GM19452 (cell line): ENCODE results near the gene GPC5.

Experiments
- ATAC-seq: cut with Tn5 transposase; IDR thresholded peaks from one replicate; pipeline ENCODE4 v1.9.1; 2021; ENCODE audit not compliant: unreplicated experiment

Gene GPC5

DNA sequence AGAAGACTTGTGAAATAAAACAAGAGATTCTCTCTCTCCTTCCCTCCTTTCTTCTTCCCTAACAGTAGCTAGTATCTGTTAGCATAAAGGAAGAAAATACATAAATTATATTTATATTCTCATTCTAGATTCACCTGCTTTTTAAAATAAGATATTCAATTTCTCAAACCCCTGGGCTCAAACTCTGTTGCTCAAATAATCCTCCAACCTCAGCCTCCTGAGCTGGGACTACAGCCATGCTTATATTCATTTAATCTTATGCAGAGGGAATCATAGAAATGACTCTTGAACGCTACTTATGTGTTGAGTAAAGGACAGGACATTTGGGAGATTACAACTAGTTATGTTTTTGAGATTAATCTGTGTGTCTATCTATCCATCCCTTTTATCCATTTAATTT, 56.2 kb downstream of the GPC5 start:
- ATAC-seq: no peak

DNA sequence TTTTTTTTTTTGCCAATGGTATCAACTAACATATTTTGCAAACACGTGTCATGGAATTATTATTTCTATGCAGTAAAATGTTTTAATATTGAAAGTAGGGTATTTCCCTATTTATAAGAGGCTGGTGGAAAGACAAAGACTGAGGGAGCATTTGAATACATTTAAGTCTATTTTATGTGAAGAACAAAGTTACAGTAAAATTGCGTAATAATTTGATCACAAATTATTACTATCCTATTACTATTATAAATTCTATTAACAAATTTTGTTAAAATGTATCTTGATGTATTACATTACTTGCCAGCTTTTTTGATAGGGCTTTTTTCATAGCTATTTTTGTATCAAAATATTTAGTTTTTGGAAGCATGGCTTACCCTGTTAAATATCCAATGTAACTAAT, 58.4 kb downstream of the GPC5 start:
- ATAC-seq: no peak

DNA sequence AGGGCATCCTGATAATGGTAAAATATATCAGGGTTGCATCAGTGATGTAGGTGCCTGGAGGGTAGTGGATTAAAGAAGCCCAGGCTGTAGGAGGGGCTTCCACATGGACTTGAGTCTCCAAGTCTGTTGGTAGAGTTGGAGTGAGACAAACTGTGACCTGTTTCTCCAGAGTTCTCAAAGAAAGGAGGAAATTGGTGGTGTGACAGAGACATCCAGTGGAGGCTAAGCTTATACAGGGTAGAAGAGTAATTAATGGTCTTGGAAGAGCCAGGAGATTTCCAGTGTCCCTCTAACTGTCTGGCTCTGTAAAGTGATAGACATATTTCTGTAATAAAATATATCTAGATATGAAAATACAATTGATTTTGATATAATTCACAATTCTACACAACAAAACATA, 61.1 kb downstream of the GPC5 start:
- no peak for ATAC-seq

DNA sequence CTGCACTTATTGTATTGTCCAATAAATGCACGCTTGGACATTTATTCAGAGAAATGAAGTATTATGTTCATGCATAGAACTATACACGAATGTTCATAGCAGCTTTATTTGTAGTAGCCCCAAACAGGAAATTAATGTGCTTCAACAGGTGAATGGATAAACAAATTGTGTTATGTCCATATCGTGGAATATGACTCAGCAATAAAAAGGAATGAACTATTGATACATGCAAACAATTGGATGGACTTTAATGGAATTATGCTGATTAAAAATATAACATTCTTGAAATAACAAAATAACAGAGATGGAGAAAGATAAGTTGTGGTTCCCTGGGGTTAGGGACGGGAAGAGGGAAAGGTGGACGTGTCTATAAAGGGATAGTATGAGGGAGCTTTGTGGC, 65.9 kb downstream of the GPC5 start:
- no peak for ATAC-seq

DNA sequence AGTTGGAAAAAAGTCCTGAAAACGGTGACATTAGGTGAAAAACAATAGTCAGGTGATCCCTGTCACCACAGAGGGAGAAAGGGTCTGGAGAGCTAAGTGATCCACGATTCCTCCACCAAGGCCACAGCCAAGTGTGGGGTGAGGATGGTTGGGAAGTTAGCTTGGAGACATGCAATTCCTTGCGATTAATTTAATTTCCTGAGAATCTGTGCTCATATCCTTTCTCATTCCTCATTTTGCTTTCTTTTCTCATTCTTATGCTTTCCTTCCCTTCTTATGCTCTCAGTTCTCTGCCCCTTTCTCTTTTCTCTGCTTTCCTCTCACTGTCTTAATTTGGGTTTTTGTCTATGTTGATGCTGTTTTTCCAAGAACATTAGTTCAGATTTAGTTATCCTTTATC, 68.8 kb downstream of the GPC5 start:
- no peak for ATAC-seq

DNA sequence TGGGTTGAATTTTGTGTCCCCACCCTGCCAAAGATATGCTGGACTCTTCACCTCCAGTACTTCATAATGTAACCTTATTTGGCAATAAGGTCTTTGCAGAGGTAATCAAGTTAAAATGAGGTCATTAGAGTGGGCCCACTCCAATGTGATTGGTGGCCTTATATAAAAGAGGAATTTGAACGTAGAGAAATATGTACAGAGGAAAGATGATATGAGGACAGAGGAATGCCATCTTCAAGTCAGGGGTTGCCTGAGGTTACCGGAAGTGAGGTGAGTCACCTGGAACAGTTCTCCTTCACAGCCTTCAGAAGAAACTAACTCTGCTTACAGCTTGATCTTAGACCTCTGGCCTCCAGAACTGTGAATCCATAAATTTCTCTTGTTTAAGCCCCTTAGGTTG, 69.9 kb downstream of the GPC5 start:
- ATAC-seq: no peak

DNA sequence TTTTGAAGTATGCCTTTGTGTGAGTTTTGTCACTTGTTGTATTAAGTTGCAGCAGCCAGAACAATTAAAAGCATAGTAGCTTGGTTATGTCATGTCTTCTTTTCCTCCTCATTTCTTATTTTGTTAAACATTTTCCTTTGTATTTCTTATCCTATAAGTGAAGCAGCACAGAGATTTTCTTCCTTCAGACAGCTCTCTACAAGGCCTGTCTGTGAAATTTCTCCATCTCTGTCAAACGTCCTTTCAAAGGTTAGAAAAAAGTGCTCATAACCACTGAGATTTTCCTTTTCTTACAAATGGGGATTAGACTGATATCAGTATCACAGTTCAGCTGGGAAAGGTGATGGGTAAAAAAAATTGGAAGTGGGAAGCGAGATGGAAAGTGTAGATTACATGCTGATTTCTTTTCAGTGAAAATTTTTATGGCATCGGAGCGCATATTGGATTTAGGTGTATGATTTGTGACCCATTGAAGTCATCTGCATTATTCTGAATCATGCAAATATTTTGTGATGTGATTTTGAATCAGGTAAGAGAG, 71.7 kb downstream of the GPC5 start:
- no peak for ATAC-seq

DNA sequence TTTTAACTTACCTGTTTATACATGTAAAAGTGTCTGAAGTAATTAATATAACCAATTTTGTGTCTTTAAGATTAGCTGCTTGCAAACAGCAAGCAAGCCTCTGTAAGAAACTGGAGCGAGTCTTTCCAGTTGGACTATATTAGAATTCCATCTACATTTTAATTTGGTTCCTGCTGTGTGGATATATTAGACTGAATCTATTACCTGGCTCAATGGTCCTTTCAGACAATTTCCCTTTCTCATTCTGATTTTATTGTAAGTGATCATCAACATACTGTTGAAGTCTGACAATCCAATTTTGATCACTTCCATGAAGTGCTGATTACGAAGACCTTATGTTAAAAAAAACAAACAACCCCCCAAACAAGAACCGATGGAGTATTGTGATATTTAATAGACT, 72.3 kb downstream of the GPC5 start:
- no peak for ATAC-seq

DNA sequence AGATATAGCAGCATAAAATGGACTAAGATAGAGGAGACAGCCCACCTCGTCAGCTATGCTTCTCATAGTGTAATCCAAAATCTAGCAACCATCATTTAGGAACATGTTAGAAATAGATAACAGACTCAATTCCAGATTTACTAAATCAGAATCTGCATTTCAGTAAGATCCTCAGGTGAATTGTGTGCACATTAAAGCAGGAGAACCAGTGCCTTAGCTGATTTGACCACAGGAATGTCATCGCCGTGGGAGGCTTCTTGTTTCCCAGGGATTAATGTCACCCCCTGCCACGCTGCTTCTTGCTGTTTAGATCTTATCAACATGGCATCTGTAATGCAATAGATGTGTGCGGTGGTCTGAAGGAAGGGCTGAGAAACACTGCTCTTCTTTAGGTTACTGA, 84.0 kb downstream of the GPC5 start:
- ATAC-seq: no peak

DNA sequence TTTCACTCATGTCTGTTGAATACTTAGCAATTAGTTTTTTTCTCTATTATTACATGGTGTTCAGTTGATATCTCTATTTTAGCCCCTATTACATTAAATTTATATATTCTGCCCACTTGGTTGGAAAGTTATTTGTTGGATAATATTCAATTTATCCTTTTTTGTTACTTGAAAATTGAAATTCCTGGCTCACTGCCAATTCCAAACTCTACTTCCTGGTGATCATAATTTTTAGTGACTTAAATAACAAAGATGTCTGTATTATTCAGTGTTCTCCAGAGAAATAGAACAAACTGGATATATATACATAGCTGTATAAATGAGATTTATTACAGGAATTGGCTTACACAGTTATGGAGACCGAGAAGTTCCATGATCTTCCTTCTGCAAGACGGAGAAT, 93.6 kb downstream of the GPC5 start:
- no peak for ATAC-seq

DNA sequence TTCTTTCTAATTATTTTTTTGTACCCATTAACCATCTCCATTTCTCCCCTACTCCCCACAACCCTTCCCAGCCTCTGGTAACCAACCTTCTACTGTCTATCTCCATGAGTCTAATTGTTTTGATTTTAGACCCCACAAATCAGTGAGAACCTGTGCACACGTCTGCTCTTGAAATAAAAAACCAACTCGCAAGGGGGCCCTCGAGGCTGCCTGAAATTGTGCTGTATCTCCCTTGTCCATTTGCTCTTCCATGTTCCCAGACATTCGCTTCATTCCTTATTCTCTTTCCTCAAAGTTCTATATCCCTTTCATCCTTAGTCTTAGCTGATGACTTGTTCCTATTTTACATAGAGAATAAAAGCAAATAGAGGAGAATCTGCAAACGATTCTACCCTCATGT, 95.0 kb downstream of the GPC5 start:
- ATAC-seq: no peak

DNA sequence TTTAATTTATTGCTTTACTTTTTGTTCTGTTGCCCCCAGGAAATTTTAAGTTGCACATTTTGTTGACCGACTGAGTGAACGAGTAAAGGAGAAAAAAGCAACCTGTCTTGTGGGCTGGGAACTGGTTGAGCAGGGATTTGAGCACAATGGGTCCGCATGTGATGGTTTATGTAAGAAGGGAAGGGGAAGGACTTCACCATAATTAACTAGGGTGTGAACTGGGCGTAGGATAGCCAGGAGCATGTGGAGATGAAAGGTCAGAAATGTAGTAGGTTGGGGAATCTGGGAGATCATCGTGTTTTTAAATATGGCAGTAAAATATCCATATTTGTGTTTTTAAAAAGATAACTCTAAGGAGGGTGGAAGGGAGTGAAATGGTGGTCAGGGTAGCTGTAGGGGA, 99.9 kb downstream of the GPC5 start:
- no peak for ATAC-seq

DNA sequence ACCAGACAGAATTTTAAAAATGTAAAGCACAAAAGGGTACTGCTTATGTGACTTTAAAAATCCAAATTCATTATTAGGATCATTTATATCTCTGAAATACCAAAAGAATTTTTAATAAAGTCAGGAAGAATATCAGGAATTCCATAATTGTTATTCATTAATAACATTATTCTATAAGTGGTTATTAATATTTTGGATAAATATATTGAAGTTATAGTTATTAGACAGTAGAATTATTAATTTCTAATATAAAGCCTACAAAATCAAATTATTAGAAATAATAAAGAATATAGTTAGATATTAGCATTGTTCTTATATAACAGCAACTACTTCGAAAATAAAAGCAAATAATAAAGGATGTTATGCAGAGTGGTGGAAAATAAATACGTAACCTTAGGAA, 105.8 kb downstream of the GPC5 start:
- no peak for ATAC-seq

DNA sequence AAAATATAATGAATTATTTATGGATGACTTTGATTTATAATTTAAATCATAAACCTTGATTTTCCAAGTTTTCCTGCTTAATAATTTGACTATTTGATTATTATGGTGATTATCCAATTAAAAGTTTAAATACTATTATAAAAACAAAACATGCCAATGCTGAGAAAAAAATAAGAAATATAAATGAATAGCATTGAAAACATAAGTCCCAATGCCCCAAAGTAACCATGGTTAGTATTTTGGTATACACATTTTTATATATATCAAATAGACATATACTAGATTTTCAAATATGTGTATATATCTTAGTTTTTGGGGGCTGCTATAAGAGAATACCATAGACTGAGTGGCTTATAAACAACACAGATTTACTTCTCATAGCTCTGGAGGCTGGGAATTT, 108.3 kb downstream of the GPC5 start:
- no peak for ATAC-seq

DNA sequence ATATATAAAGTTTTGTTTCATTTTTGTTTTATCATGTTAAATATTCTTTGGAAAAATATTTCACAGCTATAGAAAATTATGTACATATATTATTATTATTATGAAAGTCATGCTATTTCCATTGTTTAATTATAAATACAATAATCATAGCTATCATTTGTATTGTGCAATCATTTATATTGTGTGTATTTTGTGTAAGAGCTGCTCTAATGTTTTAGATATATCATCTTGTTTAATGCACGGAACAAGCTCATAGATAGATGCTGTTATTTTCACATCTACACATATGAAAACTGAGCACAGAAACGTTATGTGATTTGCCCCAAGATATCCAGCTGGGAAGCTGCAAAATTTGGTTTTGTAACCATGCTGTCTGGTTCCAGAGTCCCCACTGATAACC, 111.6 kb downstream of the GPC5 start:
- no peak for ATAC-seq

DNA sequence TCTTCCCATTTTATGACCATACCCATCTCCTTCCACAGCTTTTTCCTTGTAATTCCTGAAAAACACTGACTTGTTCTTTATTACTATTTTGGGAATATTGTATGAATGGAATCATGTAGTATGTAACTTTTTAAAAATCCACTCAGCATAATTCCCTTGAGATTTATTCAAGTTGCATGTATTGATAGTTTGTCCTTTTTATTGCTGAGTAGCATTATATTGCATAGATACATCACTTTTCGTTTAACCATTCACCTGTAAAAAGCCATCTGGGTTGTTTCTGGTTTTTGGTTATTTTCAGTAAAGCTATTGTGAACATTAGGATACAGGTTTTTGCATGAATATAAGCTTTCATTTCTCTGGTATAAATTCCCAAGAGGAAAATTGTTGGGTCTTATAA, 115.4 kb downstream of the GPC5 start:
- no peak for ATAC-seq

DNA sequence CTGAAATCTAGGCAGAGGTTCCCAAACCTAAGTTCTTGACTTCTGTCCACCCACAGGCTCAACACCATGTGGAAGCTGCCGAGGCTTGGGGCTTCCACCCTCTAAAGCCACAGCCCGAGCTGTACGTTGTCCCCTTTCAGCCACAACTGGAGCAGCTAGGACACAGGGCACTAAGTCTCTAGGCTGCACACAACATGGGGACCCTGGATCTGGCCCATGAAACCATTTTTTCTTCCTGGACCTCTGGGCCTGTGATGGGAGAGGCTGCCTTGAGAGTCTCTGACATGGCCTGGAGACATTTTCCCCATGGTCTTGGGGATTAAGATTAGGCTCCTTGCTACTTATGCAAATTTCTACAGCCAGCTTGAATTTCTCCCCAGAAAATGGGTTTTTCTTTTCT, 118.4 kb downstream of the GPC5 start:
- no peak for ATAC-seq

DNA sequence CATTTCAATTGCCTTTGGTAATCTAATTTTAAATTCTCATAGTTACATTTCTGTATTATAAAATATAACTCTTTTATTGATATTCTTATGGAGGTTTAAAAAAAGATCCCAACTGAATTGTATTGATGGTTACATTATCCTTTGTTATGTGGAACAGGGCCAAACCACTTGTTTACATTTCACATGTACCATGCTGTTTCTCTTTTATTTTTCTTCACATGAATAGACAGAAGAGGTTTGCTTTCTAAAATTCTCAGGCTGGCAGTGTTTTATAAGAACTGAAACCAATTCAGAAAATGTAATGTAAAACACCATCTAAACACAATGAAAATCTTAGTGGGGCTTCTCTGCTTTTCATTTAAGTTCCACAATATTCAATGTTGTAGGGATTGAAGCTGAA, 122.5 kb downstream of the GPC5 start:
- no peak for ATAC-seq

DNA sequence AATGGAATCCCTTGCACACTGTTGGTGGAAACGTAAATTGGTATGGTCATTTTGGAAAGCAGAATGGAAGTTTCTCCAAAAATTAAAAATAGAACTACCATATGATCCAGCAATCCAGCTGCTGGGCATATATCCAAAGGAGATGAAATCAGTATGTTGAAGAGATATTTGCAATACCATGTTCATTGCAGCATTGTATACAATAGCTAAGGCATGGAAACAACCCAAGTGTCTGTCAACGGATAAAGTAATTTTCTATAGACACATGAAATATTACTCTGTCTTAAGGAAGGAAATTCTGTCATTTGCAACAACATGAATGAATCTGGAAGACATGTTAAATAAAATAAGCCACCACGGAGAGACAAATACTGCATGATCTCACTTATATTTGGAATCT, 124.7 kb downstream of the GPC5 start:
- no peak for ATAC-seq

DNA sequence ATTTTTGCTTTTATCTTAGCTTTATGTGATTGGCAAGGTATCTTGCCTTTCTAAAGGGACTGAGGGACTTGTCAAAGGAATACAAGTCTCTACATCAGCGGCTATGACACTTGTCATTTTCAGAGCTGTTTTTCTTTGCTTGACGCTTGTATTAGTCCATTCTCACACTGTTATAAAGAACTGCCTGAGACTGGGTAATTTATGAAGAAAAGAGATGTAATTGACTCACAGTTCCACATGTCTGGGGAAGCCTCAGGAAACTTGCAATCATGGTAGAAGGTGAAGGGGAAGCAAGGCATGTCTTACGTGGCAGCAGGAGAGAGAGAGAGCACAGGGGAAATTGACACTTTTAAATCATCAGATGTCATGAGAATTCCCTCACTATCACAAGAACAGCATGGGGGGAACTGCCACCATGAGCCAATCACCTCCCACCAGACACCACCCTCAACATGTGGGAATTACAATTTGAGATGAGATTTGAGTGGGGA, 128.2 kb downstream of the GPC5 start:
- ATAC-seq: no peak

DNA sequence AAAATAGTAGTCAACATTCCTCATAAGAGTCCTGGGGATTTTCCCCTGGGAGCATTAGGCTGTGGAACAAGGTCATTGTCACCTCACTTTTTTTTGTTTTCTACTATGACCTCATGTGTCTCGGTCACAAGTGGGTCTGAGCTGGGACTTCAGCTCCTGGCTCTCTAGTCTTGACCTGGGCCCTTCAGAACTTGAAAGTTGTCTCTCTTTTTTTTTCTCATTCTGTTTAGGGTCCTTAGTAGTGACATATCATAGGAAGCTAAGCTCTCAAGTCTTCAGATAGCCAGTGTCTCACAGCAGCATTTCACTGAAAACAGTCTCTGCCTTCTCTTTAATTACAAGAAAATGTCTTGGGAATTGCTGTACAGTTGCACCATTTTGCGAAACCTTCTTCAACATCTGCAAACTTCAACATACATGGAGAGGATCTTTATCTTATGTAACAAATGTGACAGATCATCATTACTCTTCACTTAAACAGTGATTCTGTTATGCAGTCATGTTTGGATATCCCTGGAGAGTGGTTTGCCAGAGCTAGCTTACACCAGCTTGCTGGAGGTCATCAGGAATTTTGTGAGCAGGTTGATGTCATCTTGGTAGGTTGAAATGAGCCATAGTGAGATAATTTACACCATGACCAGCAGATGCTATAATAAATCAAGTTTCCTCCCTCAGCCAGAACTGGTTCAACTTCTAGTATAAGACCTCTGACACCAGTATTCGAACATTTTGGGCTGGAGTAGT, 131.5 kb downstream of the GPC5 start:
- no peak for ATAC-seq

DNA sequence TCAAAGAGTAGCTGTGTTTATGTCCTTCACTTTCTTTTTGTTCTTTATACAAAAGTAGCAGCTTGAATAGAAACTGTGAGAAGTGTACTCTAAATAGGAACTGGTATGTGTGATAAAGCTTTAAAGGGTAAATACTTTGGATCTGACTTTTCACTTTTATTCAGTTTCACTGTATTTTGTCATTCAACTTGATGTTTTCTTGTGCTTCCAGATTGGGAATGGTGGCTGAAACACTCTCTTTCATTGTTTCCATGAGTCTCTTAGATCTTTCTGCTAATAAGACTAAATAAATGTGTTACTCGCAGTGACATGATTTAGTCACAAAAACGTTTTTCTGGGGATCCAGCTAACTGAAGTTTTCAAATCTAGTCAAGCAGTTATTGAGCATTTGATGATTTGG, 133.2 kb downstream of the GPC5 start:
- ATAC-seq: no peak

DNA sequence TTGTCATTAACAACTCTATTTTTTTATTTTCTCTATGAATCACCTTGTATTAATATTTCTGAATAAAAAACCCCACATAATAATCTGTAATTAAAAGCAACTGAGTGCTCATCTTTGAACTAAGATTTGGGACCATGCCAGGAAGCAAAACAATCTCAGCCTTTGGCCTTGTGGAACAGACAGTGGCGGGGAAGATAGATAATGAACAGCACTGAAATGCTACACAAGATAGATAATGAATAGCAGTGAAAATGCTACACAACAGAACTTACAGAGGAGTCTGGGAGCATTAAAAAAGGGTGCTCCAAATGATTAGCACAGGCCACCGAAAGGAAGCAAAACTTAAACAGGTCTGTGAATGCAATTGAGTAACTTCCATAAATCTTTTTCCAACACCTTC, 134.9 kb downstream of the GPC5 start:
- no peak for ATAC-seq
